Measurements from ENCODE around the gene DEFB112.

Gene DEFB112, protein sequence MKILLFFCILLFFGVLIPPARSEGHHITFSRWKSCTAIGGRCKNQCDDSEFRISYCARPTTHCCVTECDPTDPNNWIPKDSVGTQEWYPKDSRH

DNA sequence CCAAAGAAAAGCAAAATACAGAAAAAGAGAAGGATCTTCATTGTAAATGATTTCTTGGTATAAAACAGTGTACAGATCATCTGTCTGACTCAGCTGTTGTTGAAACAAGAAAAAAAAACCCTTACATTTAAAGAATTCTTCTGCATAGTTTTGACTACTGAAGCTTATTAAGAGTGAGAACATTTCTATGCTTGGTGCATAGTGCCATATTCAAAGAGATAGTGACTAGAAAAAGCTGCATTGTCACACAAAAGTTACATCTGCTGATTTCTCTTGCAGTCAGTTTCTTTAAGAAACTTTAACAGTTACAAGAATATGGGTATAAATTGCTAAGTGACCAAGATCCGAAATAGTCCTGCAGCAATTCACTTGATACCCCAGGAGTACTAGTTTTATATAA is at the start of gene DEFB112:
TSS of gene DEFB112 (minus strand) at position 101 of the 400 bp plus-strand sequence. CDS start at position 41, 60 bp downstream.
- no peak for DNase-seq

DNA sequence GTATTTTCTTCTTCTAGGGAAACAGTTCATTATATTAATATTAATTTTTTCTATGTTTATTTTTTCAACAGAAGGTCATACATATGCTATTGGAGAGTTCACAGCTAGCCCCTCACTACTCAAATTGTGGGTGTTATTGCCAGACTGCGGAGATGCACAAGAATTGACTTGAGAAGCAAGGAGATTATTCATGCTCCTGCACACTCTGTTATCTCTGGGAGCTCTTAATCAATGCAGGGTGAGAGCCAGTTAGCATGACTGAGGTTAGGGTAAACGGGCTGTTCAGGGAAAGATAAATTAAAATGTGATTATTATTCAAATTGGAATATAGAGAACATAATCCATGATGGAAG is 48.9 kb upstream of the DEFB112 start:
- no peak for DNase-seq

DNA sequence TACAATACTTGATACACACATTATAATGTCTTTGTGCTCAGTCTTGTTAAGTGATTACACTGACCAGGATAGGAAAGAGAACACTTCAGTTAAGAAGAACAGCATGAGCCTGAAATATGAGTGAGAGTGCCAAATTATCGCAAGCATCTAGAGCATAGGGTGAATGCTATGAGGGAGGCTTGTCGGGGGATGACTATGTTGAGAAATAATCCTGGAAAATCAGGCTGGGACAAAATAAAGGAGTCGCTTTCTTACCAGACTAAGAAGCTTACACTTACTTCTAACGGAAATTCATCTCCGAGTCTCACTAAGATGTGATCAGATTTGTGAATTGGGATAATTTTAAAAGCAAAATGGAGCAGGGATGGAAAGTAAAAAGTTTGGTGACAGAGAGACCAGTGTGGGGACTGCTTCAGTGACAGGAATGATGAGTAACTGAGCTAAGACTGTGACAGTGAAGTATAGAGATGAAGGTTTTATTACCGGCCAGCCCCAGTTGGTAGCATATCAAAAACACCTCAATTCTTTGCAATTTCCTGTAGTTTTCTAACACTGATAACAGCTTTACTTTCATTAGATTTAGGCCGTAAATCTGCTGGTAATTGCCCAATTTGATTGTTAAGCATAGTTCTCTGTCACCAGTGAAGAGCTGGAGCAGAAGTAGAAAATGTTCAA is 48.4 kb upstream of the DEFB112 start:
- DNase-seq = no peak

DNA sequence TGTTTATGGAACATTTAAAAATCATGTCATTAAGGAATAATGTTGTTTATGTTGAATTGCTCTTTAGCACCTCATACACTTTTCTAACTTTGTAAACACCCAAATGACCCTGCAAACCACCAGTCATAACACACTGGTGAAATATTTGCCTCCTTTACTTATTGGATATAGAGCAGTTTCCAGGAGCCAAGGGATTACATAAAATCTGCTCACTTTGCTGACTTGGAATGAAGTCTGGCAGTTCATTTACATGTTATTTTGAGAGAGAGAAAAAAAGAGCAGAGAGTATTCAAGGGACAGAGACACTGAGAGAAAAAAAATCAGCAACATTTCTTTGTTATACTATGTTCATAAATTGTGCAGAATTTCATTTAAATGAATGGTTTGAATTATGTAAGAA is 46.6 kb upstream of the DEFB112 start:
- no peak for DNase-seq

DNA sequence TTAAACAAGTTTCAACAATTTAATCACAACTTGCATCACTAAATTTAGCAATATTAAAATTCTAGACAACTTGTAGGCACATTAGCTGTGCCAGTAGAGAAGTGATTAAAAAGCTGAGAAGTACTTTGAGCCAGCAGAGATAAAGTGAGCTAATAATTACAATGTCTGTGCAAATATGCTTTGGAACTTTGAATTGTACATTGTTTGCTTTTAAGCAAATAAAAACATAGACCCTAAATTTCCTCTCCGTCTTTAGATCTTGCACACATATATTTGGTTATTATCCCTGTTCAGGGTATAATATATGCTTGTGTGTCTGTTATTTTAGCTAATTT is 44.2 kb upstream of the DEFB112 start:
- no peak for DNase-seq

DNA sequence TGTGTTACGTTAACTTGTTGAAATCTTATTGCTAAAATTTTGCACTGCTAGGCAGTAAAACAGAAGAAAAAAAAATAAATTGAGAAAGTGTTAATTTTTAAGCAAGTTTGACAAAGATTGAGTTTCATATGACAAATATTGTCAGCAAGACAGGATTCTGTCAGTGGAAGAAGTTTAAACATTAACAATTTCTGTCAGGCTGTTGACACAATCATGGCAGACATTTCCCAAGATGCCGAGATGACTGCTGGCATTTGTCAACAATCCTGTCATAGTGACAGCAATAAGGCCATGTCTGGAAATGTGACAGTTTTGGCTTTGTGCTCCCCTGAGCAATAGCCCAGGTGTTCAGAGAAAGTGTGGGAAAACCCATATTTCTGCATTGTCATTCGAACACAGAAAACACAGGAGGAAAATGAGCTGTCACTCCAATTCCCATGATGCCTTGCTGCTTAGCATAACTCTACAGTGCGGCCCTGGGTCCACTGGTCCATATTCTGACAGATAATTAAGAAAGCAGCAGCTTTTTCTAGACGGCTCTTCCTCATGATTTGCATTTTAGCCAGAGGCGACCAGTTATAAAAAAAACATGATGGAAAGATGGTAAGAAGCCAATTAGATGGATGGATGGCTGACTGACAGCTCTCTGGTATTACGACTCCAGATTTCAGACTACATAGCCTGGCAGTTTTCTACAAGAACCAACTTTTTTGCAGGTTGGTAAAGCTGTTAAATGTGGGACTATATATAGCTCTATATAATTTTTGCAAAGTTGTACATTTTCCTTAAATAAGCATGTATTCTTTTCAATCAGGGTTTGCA is 43.6 kb upstream of the DEFB112 start:
- DNase-seq = no peak

DNA sequence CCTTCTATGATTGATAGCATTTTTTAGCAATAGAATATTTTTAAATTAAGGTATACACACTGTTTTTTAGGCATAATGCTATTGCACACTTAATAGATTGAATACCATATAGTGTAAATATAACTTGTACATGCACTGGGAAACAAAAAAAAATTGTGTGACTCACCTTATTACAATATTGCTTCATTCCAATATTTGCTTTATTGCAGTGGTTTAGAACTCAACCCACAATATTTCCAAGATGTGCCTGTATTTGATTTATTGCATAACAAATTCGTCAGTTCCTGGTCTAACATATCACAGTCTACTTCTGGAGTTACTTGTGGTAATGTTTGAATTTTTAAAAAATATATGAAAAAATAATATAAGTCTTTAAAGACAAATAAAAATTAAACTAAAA is 41.9 kb upstream of the DEFB112 start:
- no peak for DNase-seq

DNA sequence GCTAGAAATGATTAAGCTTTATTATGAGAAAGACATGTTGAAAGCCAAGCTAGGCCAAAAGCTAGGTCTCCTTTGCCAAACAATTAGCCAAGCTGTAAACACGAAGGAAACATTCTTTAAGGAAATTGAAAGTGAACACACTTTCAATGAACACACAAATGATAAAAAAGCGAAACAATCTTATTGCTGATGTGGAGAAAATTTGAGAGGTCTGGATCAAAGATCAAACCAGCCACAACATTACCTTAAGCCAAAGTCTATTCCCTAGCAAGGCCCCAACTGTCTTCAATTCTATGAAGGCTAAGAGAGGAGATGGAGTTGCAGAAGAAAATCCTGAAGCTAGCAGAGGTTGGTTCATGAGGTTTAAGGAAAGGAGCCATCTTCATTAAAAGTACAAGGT is 40.2 kb upstream of the DEFB112 start:
- DNase-seq = no peak

DNA sequence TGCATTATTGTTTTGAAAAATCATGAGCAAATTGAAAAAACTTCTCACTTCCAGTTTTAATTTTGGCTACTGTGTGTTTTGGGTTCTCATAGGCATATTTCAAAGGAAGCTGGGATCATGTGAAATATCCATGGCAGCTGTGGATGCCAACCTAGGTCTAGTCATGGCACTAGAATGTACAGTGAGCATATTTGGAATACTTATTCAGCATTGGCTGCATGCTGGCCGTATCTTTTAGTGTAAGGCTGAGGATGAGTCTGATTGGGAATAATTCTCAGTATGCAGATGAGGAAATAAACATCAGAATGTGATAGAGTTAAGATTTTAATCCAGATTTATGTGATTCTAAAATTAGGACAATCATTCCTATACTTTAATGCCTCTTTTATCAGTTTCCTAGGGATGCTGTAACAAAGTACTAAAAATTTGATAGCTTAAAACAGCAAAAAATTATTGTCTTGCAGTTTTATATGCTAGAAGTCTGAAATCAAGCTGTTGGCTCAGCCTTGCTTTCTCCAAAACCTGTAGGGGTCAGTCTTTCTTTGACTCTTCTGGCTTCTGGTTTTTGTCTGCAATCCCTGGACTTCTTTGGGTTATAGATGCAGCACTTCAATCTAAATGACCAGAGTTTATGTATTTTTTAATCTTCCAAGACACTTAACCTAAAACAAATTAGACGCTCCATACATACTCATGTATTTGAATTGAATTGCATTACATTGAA is 37.7 kb upstream of the DEFB112 start:
- no peak for DNase-seq

DNA sequence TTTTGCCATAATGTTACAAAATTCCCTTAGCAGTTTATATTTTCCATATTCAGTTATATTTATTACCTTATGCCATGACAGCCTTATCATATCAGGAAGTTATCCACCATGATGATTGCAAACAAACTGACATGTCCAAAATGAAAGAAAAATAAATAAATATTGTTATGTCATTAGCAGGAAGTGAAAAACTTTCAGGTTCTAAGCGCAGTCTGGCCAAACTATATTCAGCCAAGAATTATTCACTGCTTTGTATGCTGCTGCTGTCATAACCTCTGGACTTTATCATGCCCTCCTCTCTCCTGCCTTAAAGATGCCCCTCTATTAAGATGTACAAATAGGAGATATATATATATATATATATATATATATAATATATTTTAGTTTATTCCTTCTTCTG is 27.7 kb upstream of the DEFB112 start:
- no peak for DNase-seq

DNA sequence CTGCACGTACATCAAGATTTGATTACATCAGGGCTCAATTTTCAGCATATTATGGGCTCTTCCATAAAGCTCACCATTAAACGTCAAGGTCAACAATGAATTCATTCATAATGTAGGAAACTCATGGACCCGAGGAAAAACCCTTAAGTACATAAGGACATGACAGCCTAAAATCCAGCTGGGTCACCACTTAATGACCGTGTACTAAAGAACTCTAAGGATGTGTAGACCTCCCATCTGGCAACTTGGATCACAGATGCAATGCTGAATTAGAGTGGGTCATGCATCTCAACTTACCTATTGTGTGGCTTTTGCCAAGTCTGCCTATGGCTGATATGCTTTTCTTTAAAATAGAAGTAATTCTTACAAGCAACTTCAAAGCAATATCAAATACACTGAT is 26.7 kb upstream of the DEFB112 start:
- no peak for DNase-seq

DNA sequence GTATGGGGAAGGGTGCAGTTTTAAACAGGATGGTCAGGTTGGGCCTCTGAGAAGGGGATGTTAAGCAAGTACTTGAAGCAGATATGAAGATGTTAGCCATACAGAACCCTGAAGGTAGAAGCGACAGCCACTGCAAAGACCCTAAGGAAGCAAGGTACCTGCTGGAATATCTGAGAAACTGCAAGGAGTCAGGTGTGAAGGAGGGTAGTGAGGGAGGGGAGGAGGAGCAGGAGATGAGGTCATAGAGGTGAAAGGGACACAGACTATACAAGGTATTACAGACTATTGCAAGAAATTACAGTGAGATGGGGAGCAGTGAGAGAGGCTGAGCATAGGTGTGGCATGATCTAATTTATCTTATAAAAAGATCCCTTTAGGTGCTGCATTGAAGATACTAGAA is 22.2 kb upstream of the DEFB112 start:
- DNase-seq = no peak

DNA sequence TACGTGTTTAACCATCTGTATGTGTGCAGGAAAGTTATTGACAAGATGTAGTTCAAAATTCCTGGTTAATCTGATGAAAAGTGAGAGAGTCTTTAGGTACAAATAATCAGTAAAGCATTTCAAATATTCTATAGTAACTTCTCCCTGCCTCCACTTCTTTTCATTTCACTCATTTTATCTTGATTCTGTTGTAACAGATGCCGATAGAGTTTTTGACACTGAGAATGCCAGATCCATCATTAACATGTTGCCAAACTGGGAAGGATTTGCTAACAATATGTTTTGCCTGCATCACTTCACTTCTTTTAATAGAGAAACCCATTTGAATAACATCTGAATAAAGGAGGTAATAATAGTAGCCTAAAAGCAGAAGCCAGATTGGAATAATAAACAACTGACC is 20.4 kb upstream of the DEFB112 start:
- DNase-seq = no peak

DNA sequence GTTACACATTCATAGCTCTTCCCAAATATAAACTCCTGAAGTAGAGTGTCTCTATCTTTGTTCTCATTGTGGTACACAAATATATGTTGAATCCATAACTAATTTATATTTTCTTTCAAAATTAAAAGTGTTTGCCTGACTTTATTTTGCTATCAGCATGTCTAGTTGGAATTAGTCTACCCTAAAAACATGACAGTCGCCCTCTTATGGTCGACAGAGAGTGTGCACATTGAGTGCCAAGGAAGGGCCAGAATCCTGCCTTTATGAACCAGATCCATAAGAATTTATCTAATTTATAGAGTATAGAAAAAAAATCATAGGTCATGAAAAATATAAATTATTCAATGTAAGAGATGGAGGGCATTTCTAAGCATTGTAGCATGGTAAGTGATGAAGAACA is 12.3 kb upstream of the DEFB112 start:
- no peak for DNase-seq

DNA sequence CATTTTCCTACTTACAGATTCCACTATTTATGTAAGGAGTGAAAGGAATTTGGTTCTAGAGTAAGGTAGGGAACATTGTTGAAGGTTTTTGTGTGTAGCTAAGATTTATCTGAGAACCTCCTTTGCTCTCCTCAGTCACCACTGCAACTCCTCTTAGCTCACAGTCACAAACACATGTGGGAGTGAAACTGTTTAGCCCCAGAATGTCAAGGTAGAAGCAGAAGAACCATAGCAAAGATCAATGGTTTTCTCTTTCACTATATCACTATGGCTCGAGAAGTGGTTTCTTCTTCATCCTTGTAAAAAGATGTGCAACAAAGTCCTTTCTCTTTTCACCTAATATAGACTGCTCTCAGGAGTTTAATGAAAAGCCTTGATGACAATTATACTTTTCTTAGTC is 6.5 kb upstream of the DEFB112 start:
- no peak for DNase-seq

DNA sequence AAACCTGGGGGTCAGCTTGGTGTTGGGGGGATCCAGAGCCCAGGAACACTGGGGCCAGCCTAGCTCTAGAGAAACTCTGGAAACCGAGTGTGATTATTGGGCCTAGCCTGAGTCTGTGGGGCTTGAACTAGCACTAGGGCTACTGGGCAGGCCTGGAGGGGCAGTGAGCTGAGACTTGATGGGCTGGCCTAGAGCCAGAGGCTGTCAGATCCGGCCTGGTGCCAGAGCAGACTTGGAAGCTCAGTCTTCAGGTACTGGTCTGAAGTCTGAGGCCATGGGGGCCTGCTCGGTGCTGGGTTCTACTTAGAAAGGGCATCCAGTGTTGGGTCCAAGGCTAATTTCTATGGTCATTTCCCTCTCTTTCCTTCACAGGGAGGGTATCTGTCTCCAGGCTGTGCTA is 2.7 kb downstream of the DEFB112 start:
- DNase-seq = no peak

DNA sequence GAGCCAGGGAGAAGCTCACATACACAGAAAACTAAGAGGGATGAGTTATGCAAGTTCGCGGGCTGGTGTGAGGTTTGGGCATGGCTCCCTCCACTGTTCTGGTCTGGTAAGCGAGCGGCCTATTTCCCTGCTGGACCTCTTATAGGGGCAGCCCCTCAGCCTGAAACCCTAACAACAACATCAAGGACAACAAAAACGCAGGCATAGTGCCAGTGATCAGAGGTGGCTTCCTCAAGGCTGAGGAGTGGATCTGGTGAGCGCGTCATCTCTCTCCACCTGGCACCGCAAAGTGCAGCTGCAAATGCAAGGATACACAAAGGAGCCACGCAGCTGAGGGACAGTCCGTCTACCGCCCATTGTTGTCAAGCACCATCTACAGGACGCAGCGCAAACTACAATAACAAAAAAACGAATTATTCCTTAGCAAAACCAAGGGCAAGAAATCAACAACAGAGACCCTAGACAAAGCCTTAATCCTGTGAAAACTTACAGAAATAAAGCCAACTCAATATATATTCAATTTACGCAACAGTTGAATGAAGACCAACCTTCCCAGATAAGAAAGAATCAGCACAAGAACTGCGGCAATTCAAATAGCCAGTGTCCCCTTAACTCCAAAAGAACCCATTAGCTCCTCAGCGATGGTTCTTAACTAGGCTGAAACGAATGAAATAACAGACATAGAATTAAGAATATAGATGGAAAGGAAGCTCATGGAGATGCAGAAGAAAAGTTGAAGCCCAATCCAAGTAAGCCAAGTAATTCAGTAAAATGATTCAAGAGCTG is 18.8 kb downstream of the DEFB112 start:
- DNase-seq = peak; percentile 24

DNA sequence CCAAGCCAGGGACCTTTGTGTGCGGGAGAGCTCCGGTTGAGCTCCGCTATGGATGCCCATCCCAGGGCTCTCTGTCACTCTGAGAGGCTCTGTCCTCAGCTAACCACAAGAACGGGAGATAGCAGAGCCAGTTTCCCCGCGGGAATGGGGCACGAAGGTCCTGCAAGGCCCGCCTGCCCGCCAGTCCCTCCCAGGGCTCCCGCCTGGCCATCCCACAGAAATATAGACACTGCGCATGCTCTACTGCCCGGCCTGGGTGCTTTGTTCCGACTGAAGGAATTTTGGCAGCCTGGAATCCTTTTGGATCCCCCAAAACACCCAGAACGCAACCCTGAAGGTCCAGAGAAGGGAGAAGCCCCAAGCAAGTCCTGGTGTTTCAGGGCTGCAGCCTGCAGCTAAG is 19.4 kb downstream of the DEFB112 start:
- DNase-seq = no peak

DNA sequence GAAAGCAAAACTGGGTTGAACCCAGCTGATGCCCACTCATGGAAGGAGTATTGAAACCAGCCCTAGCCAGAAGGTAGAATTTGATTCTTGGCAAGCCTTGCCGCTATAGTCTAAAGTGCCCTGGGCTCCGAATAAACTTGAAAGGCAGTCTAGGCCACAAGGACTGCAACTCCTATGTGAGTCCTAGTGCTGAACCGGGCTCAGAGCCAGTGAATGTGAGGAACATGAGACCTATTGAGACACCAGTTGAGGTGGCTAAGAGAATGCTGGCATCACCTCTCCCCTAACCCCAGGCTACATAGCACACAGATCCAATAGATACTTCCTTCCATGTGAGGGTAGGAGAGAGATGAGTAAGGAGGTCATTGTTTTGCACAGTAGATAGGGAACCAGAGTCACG is 24.5 kb downstream of the DEFB112 start:
- DNase-seq = no peak

DNA sequence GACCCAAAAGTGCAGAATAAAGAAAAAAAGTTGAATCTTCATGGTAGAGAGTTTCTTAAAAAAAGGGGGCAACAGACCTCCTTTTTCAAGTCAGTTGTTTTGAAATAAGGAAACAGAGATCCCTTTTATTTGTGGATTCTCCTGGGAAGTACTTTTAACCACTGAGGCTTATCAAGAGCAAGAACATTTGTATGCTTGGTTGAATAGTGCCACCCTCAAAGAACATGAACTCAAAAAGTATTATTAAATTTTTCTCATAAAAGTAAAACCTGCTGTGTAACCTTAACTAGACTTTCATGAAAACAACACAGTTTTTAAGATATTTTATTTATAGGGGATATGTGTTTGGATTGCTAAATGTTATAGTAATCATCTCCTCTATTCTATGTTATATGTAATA is 27.8 kb downstream of the DEFB112 start, which contains the start of gene DEFB110:
TSS of gene DEFB110 (minus strand) at position 101 of the 400 bp plus-strand sequence. CDS start at position 42, 59 bp downstream.
- no peak for DNase-seq

DNA sequence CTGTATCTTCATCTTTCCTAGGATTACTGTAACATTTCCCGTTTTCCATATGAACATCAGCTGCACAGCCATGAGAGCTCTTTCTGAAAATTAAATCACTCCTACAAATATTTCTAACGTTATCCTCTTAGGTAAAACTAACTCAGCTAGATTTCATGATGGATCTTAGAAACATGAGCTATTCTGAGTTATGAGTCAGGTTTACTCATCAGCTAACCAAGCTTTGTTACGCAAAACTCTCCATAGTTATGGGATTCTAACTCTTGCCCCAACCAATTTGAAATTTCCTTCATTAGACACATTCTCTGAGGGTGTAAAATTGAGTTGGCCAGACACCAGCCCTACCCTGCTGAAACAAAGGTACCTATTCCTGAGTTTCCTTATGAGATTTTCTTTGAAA is 41.9 kb downstream of the DEFB112 start:
- no peak for DNase-seq

DNA sequence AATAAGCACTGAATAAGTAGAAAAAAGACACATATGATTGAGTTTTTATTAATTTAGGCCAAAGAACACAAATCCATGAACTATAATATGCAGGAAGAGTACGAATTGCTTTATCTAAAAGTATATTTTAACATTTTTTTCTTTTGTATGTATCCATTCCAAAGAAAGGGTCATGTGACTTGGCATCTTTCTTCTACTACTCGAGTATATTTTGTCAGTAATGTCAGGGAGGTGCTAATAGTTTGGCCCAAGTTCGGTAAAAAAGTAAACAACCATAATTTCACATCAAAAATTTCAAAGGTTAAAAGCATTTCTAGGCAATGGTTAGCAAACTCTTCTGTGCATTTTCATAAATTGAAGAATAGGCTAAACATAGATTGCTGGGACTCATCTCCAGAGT is 46.6 kb downstream of the DEFB112 start:
- DNase-seq = no peak

DNA sequence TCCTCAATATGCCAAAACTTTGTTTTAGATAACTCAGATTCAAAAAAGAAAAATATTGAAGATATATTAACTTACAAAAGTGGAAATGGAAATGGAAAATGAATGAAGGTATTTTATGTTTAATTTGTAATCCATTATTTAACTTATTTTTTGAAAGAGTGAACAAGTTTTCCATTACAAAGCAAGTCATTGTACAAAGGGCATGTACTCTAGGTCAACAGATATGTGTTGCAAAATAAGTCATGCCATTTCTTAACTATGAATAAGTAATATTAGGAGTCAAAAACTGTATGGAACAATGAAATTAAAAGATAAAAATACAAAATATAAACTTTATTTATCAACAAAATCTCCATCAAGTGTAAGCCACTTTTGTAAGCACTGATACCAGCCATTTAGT is 54.5 kb downstream of the DEFB112 start:
- DNase-seq = no peak
